K562 (cell line): ENCODE data around the gene NPAS2. TPM values are rescaled to one million over a fixed set of nuclear protein-coding genes. Genes with fewer than 3 reads are reported as not detected.

Experiments used
- ATAC-seq: fragments of 200-7000 bp; cut with Tn5 transposase; 3 replicates; pipeline ENCODE4 v1.9.1; 2020; ENCODE audit warnings: moderate library complexity
- BruUV-seq: library from RNA; stranded (reverse); fragments of 400-500 nt; replicated peaks from 2 replicates; lab custom pipeline; 2021; lab: Mats Ljungman, UMichigan
- CTCF ChIA-PET: fragments of 300-600 bp; formaldehyde crosslinking; extraction: SDS; loops from one replicate; lab custom pipeline; 2021; ENCODE audit warnings: low intra/inter-chr PET ratio; lab: Yijun Ruan, JAX
- POLR2A ChIA-PET: fragments of 300-600, 350-650 bp; sonication (Branson Sonifier 250); formaldehyde crosslinking; extraction: SDS; loops from one replicate; lab custom pipeline; 2021; ENCODE audit warnings: antibody characterized with exemption, inconsistent platforms; lab: Yijun Ruan, JAX
- DNase-seq, 4 experiments: peaks; one replicate each; pipeline versions ENCODE4 v3.0.0 to v3.0.0-alpha.2; 2011 to 2018; ENCODE audit warnings: low spot score in 3 of 4, mixed read lengths in 3 of 4; ENCODE audit errors: extremely low read depth in 1 of 4
- FAIRE-seq: peaks from 2 replicates; lab custom pipeline; 2011; peaks lifted over from hg19 to GRCh38; lab: Jason Lieb, UNC
- H2AFZ ChIP-seq: 2 replicates; pipeline ENCODE4 v1.6.0; 2011; ENCODE audit warnings: low read depth, low read length, control low read depth, inconsistent platforms
- H3K27ac ChIP-seq: fragments of 200-600 bp; 3 replicates; pipeline ENCODE4 v1.8.0; 2011; ENCODE audit warnings: low read depth, mild to moderate bottlenecking, control low read depth, inconsistent platforms, low read length, moderate library complexity, mixed read lengths; ENCODE audit errors: extremely low read depth
- H3K27me3 ChIP-seq, 2 experiments: fragments of 300-600 bp in 1 of 2; 2 replicates in 1 of 2; 3 replicates in 1 of 2; pipeline versions ENCODE4 v1.6.0 to v1.8.0; 2011; ENCODE audit warnings: inconsistent platforms in 2 of 2, low read length in 2 of 2, mild to moderate bottlenecking in 1 of 2, mixed read lengths in 1 of 2, moderate library complexity in 1 of 2; ENCODE audit not compliant: control insufficient read depth in 2 of 2, insufficient read depth in 2 of 2
- H3K36me3 ChIP-seq: fragments of 300-600 bp; 3 replicates; pipeline ENCODE4 v1.8.0; 2011; ENCODE audit warnings: mild to moderate bottlenecking, low read length, inconsistent platforms; ENCODE audit not compliant: control insufficient read depth, insufficient read depth
- H3K4me1 ChIP-seq, 2 experiments: fragments of 200-600 bp in 1 of 2; replicated peaks in 1 of 2; 2 replicates in 1 of 2; 3 replicates in 1 of 2; pipeline versions ENCODE4 v1.5.1 to v1.8.0; 2011; ENCODE audit warnings: inconsistent platforms in 2 of 2, low read length in 2 of 2, mild to moderate bottlenecking in 1 of 2, mixed read lengths in 1 of 2, moderate library complexity in 1 of 2; ENCODE audit not compliant: control insufficient read depth in 2 of 2, insufficient read depth in 2 of 2
- H3K4me2 ChIP-seq: 2 replicates; pipeline ENCODE4 v1.6.1; 2011; ENCODE audit warnings: low read length, control low read depth, inconsistent platforms, mixed read lengths; ENCODE audit not compliant: insufficient read depth
- H3K4me3 ChIP-seq: fragments of 200-600 bp; sonication (generic), shearing (Covaris generic); 2 replicates; pipeline ENCODE4 v1.5.1; 2016; ENCODE audit warnings: control low read depth, inconsistent platforms
- H3K79me2 ChIP-seq: fragments of 200-600 bp; 3 replicates; pipeline ENCODE4 v1.8.0; 2011; ENCODE audit warnings: low read length, inconsistent platforms; ENCODE audit not compliant: control insufficient read depth, insufficient read depth
- H3K9ac ChIP-seq, 2 experiments: 2 replicates each; pipeline versions ENCODE4 v1.6.0 to v1.6.1; 2011; ENCODE audit warnings: low read depth in 2 of 2, low read length in 2 of 2, control low read depth in 1 of 2, inconsistent platforms in 1 of 2, mild to moderate bottlenecking in 1 of 2, mixed read lengths in 1 of 2; ENCODE audit not compliant: insufficient read depth in 1 of 2
- H3K9me1 ChIP-seq: one replicate; pipeline ENCODE4 v1.6.0; 2011; ENCODE audit warnings: inconsistent platforms, mild to moderate bottlenecking, low read length, moderate library complexity; ENCODE audit not compliant: control insufficient read depth, insufficient read depth
- H3K9me3 ChIP-seq: replicated peaks from 2 replicates; pipeline ENCODE4 v1.5.1; 2011; ENCODE audit warnings: low read depth, low read length, inconsistent platforms; ENCODE audit not compliant: control insufficient read depth, insufficient read depth
- H4K20me1 ChIP-seq: replicated peaks from 2 replicates; pipeline ENCODE4 v1.6.1; 2011; ENCODE audit warnings: low read length, inconsistent platforms, mixed read lengths; ENCODE audit not compliant: control insufficient read depth, insufficient read depth
- BHLHE40 ChIP-seq: IDR thresholded peaks from 2 replicates; pipeline ENCODE4 v1.6.1; 2011; ENCODE audit warnings: low read length, improper control_type of control experiment
- COPS2 ChIP-seq: fragments of 450-650 bp; conservative IDR thresholded peaks from 2 replicates; pipeline ENCODE4 v1.6.1; 2016; ENCODE audit warnings: mild to moderate bottlenecking, moderate library complexity
- GABPB1 ChIP-seq: sonication (generic); formaldehyde crosslinking; IDR thresholded peaks from 2 replicates; pipeline ENCODE4 v1.8.0; 2022; ENCODE audit warnings: mild to moderate bottlenecking, missing genetic modification reagents
- LARP7 ChIP-seq: fragments of 450-650 bp; IDR thresholded peaks from 2 replicates; pipeline ENCODE4 v1.6.1; 2016
- RB1 ChIP-seq: fragments of 450-650 bp; IDR thresholded peaks from 2 replicates; pipeline ENCODE4 v1.6.1; 2017; ENCODE audit warnings: low read depth, mild to moderate bottlenecking
- SAFB ChIP-seq: fragments of 200-400 bp; formaldehyde crosslinking; IDR thresholded peaks from 2 replicates; pipeline ENCODE4 v1.6.1; 2017; ENCODE audit warnings: low read depth, low read length, borderline replicate concordance
- SIX5 ChIP-seq, 2 experiments: IDR thresholded peaks; 2 replicates each; pipeline ENCODE4 v1.6.1; 2011; ENCODE audit warnings: low read length in 2 of 2, borderline replicate concordance in 1 of 2, low read depth in 1 of 2, mild to moderate bottlenecking in 1 of 2, moderate library complexity in 1 of 2; ENCODE audit not compliant: insufficient read depth in 1 of 2
- SMARCB1 ChIP-seq: IDR thresholded peaks from 2 replicates; pipeline ENCODE4 v1.6.1; 2011; ENCODE audit warnings: improper control_type of control experiment, low read depth; ENCODE audit not compliant: insufficient read length
- XRCC5 ChIP-seq: fragments of 200-400 bp; formaldehyde crosslinking; IDR thresholded peaks from 2 replicates; pipeline ENCODE4 v1.6.1; 2017; ENCODE audit warnings: low read depth, mild to moderate bottlenecking, low read length
- ZNF584 ChIP-seq: fragments of 200-800 bp; sonication (Bioruptor generic); IDR thresholded peaks from 2 replicates; pipeline ENCODE4 v1.6.1; 2016; ENCODE audit warnings: low read depth, mild to moderate bottlenecking, missing genetic modification characterization, missing compliant biosample characterization
- ZZZ3 ChIP-seq: fragments of 450-650 bp; IDR thresholded peaks from 2 replicates; pipeline ENCODE4 v1.6.1; 2016; ENCODE audit warnings: antibody characterized with exemption, mild to moderate bottlenecking, moderate library complexity
- WGBS: fragments of 100-300 bp; shearing (Covaris generic); methylation state at CpG from one replicate; pipeline ENCODE4 v1.1.6; 2016; ENCODE audit warnings: low coverage, mixed read lengths; ENCODE audit not compliant: insufficient coverage; ENCODE audit errors: missing lambda C conversion rate; 5-methylcytosine and 5-hydroxymethylcytosine counted together
- in situ Hi-C: fragments of 300-500 bp; cut with MboI; formaldehyde crosslinking; loops from 4 replicates; pipeline ENCODE4 v1.15.0; 2018; ENCODE audit warnings: inconsistent platforms, mixed read lengths
- intact Hi-C: fragments of 100-400 bp; cut with micrococcal nuclease; formaldehyde crosslinking; loops from 2 replicates; pipeline ENCODE4 v1.14.2; 2022
- polyA plus RNA-seq, 8 experiments: library from polyadenylated mRNA; depleted of rRNA in 4 of 8; stranded (reverse) in 5 of 8; unstranded in 3 of 8; fragments of >200 nt; fragmentation: Nextera tagmentation in 2 of 8; fragmentation: Illumina TruSeq in 1 of 8; extraction: Ambion mirVana in 2 of 8; extraction: Trizol in 1 of 8; gene quantifications; 2 replicates each; pipeline versions ENCODE4 v1.2.1 to v1.2.3, GENCODE V29; 2011 to 2014; ENCODE audit warnings: inconsistent platforms in 1 of 8, missing spikeins in 1 of 8
- total RNA-seq, 7 experiments: library from RNA; depleted of rRNA in 6 of 7; stranded (reverse); fragments of >200 nt in 6 of 7; fragmentation: Illumina TruSeq in 2 of 7; extraction: Trizol in 2 of 7; gene quantifications; 2 replicates each; pipeline versions ENCODE4 v1.2.1 to v1.2.3, GENCODE V29; 2011 to 2021; ENCODE audit warnings: low replicate concordance in 1 of 7
- TF ChIP-seq, protein P1 (sequence below): fragments of 250-450 bp; sonication (Bioruptor Pico); IDR thresholded peaks from 2 replicates; pipeline ENCODE4 v1.4.0; 2020; ENCODE audit warnings: mild to moderate bottlenecking, moderate library complexity
- TF ChIP-seq, protein P2 (sequence below): IDR thresholded peaks from 2 replicates; pipeline ENCODE4 v1.6.1; 2012; ENCODE audit warnings: low read depth, low read length, improper control_type of control experiment, borderline replicate concordance

Gene NPAS2
- total and polyA plus RNA-seq, 9 of the 15 experiments (the other 6 are each of a cell fraction or from before 2014, with no cell fraction given): 0.06 to 0.29 (median 0.07) TPM; not detected in 5

GRCh38 chr2:100842241-100842922, 22.4 kb downstream of the NPAS2 start:
- POLR2A ChIA-PET: interaction anchor here (0.5 kb wide), 1 partner anchor 8 kb away, joined by 3 read pairs; no protein-coding TSS in a partner anchor
- FAIRE-seq: no peak
- WGBS: 0% methylated on average over 9 of the region's 9 CpGs
- H3K36me3 ChIP-seq: no peaks in the 10 kb centered on the region
- peaks cover 8 to 28% of the 10 kb centered on the region in 2 experiments; a peak in 3 of 5 replicates for H3K27me3 ChIP-seq
- H4K20me1 ChIP-seq: no peaks in the 10 kb centered on the region
- CTCF ChIA-PET: no interaction called here
- TF ChIP-seq GABPB1 (no peak), SIX5 (IDR thresholded peaks at IDR 0.05; ENCODE audit: borderline replicate concordance in 1 of 2, insufficient read depth in 1 of 2, low read depth in 1 of 2, low read length in 2 of 2) (no peak), XRCC5 (no peak), SAFB (no peak), BHLHE40 (no peak), ZZZ3 (no peak), COPS2 (no peak), RB1 (no peak), ZNF584 (CRISPR knock-in tag) (no peak), SMARCB1 (no peak), LARP7 (no peak)
- TF ChIP-seq, protein P1, sequence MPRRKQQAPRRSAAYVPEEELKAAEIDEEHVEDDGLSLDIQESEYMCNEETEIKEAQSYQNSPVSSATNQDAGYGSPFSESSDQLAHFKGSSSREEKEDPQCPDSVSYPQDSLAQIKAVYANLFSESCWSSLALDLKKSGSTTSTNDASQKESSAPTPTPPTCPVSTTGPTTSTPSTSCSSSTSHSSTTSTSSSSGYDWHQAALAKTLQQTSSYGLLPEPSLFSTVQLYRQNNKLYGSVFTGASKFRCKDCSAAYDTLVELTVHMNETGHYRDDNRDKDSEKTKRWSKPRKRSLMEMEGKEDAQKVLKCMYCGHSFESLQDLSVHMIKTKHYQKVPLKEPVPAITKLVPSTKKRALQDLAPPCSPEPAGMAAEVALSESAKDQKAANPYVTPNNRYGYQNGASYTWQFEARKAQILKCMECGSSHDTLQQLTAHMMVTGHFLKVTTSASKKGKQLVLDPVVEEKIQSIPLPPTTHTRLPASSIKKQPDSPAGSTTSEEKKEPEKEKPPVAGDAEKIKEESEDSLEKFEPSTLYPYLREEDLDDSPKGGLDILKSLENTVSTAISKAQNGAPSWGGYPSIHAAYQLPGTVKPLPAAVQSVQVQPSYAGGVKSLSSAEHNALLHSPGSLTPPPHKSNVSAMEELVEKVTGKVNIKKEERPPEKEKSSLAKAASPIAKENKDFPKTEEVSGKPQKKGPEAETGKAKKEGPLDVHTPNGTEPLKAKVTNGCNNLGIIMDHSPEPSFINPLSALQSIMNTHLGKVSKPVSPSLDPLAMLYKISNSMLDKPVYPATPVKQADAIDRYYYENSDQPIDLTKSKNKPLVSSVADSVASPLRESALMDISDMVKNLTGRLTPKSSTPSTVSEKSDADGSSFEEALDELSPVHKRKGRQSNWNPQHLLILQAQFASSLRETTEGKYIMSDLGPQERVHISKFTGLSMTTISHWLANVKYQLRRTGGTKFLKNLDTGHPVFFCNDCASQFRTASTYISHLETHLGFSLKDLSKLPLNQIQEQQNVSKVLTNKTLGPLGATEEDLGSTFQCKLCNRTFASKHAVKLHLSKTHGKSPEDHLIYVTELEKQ (CRISPR knock-in tag): no peak
- TF ChIP-seq, protein P2, sequence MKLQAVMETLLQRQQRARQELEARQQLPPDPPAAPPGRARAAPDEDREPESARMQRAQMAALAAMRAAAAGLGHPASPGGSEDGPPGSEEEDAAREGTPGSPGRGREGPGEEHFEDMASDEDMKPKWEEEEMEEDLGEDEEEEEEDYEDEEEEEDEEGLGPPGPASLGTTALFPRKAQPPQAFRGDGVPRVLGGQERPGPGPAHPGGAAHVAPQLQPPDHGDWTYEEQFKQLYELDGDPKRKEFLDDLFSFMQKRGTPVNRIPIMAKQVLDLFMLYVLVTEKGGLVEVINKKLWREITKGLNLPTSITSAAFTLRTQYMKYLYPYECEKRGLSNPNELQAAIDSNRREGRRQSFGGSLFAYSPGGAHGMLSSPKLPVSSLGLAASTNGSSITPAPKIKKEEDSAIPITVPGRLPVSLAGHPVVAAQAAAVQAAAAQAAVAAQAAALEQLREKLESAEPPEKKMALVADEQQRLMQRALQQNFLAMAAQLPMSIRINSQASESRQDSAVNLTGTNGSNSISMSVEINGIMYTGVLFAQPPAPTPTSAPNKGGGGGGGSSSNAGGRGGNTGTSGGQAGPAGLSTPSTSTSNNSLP: no peak
- intact Hi-C loops (no loop called here), in situ Hi-C loops (no loop called here)
- no peaks in the 10 kb centered on the region for H3K9me1 ChIP-seq
- no peak overlapping the region for H3K27ac ChIP-seq
- no peak overlapping the region for H3K9ac ChIP-seq
- no peak overlapping the region for H3K4me3 ChIP-seq
- no peaks in the 10 kb centered on the region for H3K9me3 ChIP-seq
- no peak for ATAC-seq
- no TSS peak for BruUV-seq
- H3K4me2 ChIP-seq: no peak overlapping the region
- H3K79me2 ChIP-seq: no peaks in the 10 kb centered on the region
- no peaks in the 10 kb centered on the region for H3K4me1 ChIP-seq
- H2AFZ ChIP-seq: no peak overlapping the region
- DNase-seq: no peak
